GM21515 (cell line): ENCODE results near the gene CTSH.

Experiments used
- ATAC-seq: cut with Tn5 transposase; IDR thresholded peaks from one replicate; pipeline ENCODE4 v1.9.1; 2021; ENCODE audit not compliant: unreplicated experiment

Gene CTSH, protein sequence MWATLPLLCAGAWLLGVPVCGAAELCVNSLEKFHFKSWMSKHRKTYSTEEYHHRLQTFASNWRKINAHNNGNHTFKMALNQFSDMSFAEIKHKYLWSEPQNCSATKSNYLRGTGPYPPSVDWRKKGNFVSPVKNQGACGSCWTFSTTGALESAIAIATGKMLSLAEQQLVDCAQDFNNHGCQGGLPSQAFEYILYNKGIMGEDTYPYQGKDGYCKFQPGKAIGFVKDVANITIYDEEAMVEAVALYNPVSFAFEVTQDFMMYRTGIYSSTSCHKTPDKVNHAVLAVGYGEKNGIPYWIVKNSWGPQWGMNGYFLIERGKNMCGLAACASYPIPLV

GRCh38 chr15:78944669-78945407 lies at the start of gene CTSH:
Gene CTSH, minus strand, starts transcription at chr15:78945046. Its CDS starts 65 bp downstream, at chr15:78944981.
- peak; percentile 67 for ATAC-seq

GRCh38 chr15:78993931-78994530 lies 49.2 kb upstream of the CTSH start:
- ATAC-seq, result no peak

DNA sequence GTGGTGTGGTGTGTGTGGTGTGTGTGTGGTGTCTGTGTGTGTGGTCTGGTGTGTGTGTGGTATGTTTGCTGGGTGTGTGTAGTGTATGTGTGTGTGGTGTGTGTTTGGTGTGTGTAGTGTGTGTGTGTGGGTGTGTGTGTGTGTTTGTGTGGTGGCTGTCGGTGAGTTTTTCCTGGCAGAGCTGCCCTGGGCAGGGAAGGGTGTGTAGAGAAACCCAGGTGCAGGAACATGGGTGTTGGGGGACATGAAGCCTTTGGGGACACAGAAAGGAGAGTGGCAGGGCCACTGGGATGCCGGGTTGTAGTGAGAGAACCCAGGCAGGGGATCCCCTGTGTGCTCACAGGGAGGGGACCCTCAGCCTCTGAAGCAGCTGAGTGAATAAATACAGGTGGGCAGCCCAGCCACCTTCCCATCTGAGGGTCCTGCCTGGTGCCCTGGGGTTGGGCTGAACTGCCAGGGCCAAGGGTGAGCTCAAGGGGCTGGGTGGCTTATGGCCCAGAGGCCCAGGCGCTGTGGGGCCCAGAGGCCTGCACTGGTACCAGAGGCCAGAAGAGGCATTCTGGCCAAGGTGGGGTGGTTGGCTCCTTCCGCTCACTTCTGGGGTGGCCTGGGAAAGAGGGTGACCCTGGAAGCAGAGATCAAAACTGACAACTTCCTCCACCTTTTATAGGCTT lies 48.5 kb upstream of the CTSH start:
- no peak for ATAC-seq

- no peak for ATAC-seq
Measured at GRCh38 chr15:78992416-78993256, 47.8 kb upstream of the CTSH start.

DNA sequence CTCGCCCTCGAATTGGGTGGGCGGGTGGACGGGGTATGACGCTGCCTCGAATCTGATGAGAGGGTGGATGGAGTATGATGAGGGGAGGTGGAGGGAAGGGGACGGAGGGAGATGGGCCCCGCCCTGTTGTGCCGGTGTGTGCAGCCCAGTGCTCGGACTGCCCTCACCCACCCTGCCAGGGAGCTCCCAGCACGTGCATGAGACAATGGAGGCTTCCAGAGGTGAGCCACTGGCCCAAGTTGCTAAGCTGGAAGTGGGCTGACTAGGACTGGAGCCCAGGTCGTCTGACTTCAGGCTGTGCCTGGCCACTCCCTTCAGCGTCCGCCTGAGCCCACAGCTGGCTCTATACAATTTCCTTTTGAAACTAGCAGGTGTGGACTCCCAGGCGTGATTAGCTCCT lies 47.0 kb upstream of the CTSH start:
- no peak for ATAC-seq

DNA sequence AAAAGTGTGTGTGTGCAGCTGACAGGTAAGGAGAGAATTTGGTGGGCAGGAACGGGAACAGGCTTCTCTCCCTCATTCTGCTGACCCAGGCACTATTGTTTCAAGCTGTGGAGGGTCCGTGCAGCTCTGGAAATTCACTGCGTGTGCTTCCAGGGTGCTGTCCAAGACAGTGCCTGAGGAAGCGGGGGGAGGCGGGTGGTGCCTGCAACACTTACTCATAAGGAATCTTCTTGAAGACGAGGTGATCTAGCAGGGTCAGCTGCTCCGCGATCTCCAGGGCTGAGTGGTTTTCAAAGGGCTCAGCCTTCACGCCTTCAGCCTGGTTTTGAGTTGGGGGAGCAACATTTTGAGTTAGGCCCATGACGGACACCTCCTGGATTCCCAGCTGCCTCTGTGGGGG lies 46.6 kb upstream of the CTSH start:
- no peak for ATAC-seq

GRCh38 chr15:78990278-78990677 lies 45.4 kb upstream of the CTSH start:
- no peak for ATAC-seq

- no peak for ATAC-seq
Measured at GRCh38 chr15:78989701-78990240, 44.9 kb upstream of the CTSH start.

GRCh38 chr15:78988361-78988911 lies 43.6 kb upstream of the CTSH start:
- ATAC-seq, result no peak

DNA sequence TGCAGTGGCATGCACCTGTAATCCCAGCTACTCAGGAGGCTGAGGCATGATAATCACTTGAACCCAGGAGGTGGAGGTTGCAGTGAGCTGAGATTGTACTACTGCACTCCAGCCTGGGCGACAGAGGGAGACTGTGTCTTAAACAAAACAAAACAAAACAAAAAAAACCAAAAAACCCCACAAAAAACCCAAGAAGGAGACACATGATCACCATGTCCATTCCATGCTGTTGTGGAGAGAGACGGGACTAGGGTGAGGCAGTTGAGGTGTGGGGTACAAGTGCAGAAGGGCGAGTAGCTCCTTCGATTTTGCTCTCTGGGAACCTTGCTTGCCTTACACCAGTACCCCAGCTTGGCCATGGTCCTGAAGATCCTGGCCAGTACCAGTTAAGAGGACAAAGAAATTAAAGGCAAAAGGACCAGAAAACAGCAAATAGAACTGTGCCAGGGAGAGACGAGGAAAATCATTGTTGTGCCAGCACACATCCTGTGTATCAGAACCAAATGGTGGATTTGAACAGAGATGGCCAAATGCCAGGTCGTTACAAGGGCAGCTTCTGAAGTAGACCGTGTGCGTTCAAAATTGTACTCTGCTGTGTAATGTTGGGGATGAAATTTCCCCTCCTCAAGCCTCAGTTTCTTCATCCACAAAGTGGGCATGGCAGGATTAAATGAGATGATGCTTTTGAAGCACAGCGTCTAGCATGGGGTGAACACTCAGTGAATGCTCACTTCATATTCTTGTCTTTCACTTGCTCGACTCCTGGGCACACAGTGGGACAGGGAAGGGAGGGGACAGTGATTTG lies 42.9 kb upstream of the CTSH start:
- no peak for ATAC-seq

DNA sequence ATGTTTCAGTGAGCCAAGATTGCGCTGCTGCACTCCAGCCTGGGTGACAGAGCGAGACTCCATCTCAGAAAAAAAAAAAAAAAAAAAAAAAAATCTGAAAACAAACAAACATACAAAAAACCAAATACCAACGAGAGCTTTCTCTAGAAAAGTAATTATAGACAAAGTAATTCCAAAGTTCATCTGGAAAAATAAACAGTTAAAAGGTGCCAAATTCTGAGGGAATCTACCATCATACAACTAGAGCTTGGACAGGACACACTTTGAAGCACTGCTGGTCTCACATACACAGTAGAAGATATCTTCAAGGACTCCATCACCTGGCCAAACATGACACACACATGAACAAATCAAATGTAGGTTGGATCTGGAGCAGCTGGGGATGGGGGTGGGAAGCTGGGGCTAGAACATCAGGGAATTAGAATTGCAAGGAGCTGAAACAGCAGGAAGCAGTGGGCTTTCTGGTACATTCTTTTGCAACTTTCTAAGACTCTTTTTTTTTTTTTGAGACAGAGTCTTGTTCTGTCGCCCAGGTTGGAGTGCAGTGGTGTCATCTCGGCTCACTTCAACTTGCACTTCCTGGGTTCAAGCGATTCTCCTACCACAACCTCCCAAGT lies 41.1 kb upstream of the CTSH start:
- ATAC-seq, result no peak

DNA sequence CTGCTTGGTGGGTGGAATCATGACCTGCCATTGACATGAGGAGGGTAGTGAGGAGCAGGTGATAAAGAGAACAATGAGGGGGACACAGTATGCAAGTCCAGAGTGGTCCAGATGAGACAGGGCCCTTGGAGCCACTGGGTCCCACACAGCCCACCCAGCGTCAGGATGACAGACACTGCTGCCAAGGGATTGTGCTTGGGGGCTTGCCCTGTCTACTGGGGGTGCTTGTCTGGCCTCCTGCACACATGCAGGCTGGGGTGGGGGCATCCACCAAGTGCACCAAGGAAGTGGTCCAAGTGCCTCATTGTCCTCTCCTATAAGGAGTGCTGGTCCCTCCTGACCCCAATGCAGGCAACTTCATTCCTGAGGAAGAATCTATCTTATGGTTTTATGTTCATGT lies 39.2 kb upstream of the CTSH start:
- no peak for ATAC-seq

GRCh38 chr15:78983146-78983918 lies 38.5 kb upstream of the CTSH start:
- no peak for ATAC-seq

GRCh38 chr15:78982736-78983135 lies 37.9 kb upstream of the CTSH start:
- no peak for ATAC-seq

DNA sequence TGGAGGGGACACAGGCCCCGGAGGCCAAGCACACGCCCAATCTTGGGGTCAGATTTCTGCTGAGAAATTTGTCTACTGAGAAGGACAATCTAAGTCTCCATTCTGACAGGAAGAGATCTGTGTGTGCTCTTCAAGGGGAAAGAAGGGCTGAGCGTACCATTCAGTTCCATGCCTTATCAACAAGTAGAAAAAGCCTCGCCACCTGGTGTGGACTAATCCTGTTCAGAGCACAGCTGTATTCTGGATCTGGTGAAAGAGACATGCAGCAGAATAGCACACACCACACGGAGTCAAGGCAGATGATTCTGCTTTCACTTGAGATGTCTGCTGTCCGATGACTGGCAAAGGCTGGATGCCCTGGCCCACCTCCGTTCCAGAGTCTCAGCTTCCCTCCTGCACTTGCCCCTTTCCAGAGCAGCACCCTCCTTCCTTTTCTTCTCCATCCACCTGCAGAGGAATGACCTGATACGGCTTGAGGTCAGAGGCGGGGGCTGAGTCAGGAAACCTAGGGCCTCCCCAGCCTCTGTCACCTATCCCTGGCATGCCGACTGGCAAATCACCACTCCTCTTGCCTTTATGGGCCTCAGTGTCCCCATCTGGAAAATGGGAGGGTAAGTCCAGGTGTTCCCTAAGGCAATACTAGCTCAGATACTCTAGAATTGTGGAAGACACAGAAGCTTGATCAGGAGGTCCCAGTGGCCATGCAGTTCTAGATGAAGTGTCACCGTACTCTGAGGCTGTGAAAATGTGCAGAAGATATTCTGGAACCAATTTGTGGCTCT lies 36.9 kb upstream of the CTSH start:
- ATAC-seq, result no peak

DNA sequence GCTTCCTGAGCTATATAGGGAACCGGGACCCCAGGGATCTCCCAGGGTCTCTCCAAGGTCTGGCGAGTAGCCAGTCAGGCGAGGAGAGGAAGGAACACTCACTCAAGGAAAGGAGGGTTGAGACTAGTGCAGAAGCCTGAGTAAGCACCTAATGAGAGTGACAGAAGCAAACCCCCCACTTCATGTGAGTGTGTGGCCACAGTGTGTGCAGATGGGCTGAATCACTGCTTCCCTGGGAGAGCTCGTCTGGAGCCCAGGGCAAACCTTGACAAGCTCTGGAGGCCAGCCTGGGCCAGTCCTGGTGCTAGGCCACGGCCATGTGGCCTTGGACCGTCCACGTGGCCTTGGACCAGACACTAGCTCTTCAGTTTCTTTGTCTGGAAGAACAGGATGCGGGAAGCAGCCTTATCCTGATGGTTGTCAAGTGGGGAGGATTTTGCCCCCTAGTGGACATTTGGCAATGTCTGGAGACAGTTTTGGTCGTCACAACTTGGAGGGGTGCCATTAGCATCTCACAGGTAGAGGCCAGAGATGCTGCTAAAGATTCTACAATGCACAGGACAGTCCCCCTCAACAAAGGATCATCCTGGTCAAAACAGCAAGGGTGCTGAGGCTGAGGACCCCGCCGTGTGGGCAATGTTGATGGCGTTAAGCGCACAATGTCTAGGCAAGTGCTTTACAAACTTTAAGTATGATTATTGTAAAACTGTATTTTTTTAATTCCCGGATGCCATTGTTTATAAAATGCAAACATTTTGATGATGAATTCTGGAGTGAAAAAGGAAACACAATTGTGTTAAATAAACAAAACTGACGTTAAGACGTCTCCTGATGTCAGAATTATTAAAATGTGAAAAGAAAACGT lies 34.8 kb upstream of the CTSH start:
- ATAC-seq, result no peak
